Measurements from ENCODE around the gene NAA40. TPM values are rescaled to one million over a fixed set of nuclear protein-coding genes. Genes with fewer than 3 reads are reported as not detected.

Gene NAA40
- total RNA-seq, 1 experiment from 2014 or later, result 19.0 TPM

- peak; percentile 69 for DNase-seq
- Histone ChIP-seq H3K27ac (ENCODE audit: low read length) (no peak overlapping the region), H3K4me3 (ENCODE audit: low read length) (no peak overlapping the region), H3K9me2 (replicated peaks; ENCODE audit: insufficient read depth, low read length) (no peaks in the 10 kb centered on the region), H3K79me2 (ENCODE audit: low read length) (no peaks in the 10 kb centered on the region), H3K4me1 (ENCODE audit: low read length) (peaks cover 30% of the 10 kb centered on the region), H2AFZ (ENCODE audit: low read length) (no peak overlapping the region), H3K9ac (ENCODE audit: low read length) (no peak overlapping the region), H3K27me3 (ENCODE audit: low read length) (no peaks in the 10 kb centered on the region), H3K9me3 (ENCODE audit: low read length) (no peaks in the 10 kb centered on the region), H4K20me1 (ENCODE audit: insufficient read depth, low read depth, low read length) (no peaks in the 10 kb centered on the region), H3K4me2 (ENCODE audit: low read depth, low read length, poor library complexity, severe bottlenecking) (no peak overlapping the region), H3K36me3 (ENCODE audit: insufficient read depth, low read length) (no peaks in the 10 kb centered on the region)
These were observed 17.8 kb upstream of the NAA40 start for GRCh38 chr11:63920939-63921417.

GRCh38 chr11:63922673-63923192 lies 16.1 kb upstream of the NAA40 start:
- Histone ChIP-seq H3K9me2 (replicated peaks; ENCODE audit: insufficient read depth, low read length) (no peaks in the 10 kb centered on the region), H3K4me2 (ENCODE audit: low read depth, low read length, poor library complexity, severe bottlenecking) (no peak overlapping the region), H2AFZ (ENCODE audit: low read length) (no peak overlapping the region), H3K4me3 (ENCODE audit: low read length) (no peak overlapping the region), H3K9ac (ENCODE audit: low read length) (no peak overlapping the region), H4K20me1 (ENCODE audit: insufficient read depth, low read depth, low read length) (no peaks in the 10 kb centered on the region), H3K9me3 (ENCODE audit: low read length) (no peaks in the 10 kb centered on the region), H3K27me3 (ENCODE audit: low read length) (no peaks in the 10 kb centered on the region), H3K27ac (ENCODE audit: low read length) (no peak overlapping the region), H3K36me3 (ENCODE audit: insufficient read depth, low read length) (no peaks in the 10 kb centered on the region), H3K4me1 (ENCODE audit: low read length) (peaks cover 17% of the 10 kb centered on the region), H3K79me2 (ENCODE audit: low read length) (no peaks in the 10 kb centered on the region)
- no peak for DNase-seq

GRCh38 chr11:63923319-63923718 lies 15.5 kb upstream of the NAA40 start:
- Histone ChIP-seq H3K4me1 (ENCODE audit: low read length) (peaks cover 12% of the 10 kb centered on the region), H3K4me2 (ENCODE audit: low read depth, low read length, poor library complexity, severe bottlenecking) (no peak overlapping the region), H4K20me1 (ENCODE audit: insufficient read depth, low read depth, low read length) (no peaks in the 10 kb centered on the region), H2AFZ (ENCODE audit: low read length) (no peak overlapping the region), H3K9ac (ENCODE audit: low read length) (no peak overlapping the region), H3K36me3 (ENCODE audit: insufficient read depth, low read length) (no peaks in the 10 kb centered on the region), H3K27ac (ENCODE audit: low read length) (no peak overlapping the region), H3K4me3 (ENCODE audit: low read length) (no peak overlapping the region), H3K79me2 (ENCODE audit: low read length) (no peaks in the 10 kb centered on the region), H3K9me2 (replicated peaks; ENCODE audit: insufficient read depth, low read length) (no peaks in the 10 kb centered on the region), H3K9me3 (ENCODE audit: low read length) (no peaks in the 10 kb centered on the region), H3K27me3 (ENCODE audit: low read length) (no peaks in the 10 kb centered on the region)
- DNase-seq, result no peak

GRCh38 chr11:63929616-63930015 lies 9.2 kb upstream of the NAA40 start:
- H4K20me1 ChIP-seq (ENCODE audit: insufficient read depth, low read depth, low read length), result no peaks in the 10 kb centered on the region
- no peak for DNase-seq
- no peak overlapping the region for H2AFZ ChIP-seq (ENCODE audit: low read length)
- no peaks in the 10 kb centered on the region for H3K9me3 ChIP-seq (ENCODE audit: low read length)
- no peaks in the 10 kb centered on the region for H3K36me3 ChIP-seq (ENCODE audit: insufficient read depth, low read length)
- H3K4me1 ChIP-seq (ENCODE audit: low read length), result no peaks in the 10 kb centered on the region
- no peak overlapping the region for H3K9ac ChIP-seq (ENCODE audit: low read length)
- H3K79me2 ChIP-seq (ENCODE audit: low read length), result no peaks in the 10 kb centered on the region
- no peak overlapping the region for H3K4me2 ChIP-seq (ENCODE audit: low read depth, low read length, poor library complexity, severe bottlenecking)
- no peaks in the 10 kb centered on the region for H3K9me2 ChIP-seq (replicated peaks; ENCODE audit: insufficient read depth, low read length)
- no peak overlapping the region for H3K27ac ChIP-seq (ENCODE audit: low read length)
- H3K27me3 ChIP-seq (ENCODE audit: low read length), result no peaks in the 10 kb centered on the region
- H3K4me3 ChIP-seq (ENCODE audit: low read length), result no peak overlapping the region

GRCh38 chr11:63931045-63931444 lies 7.8 kb upstream of the NAA40 start:
- H3K79me2 ChIP-seq (ENCODE audit: low read length), result no peaks in the 10 kb centered on the region
- no peak overlapping the region for H3K9ac ChIP-seq (ENCODE audit: low read length)
- no peaks in the 10 kb centered on the region for H3K36me3 ChIP-seq (ENCODE audit: insufficient read depth, low read length)
- H3K27ac ChIP-seq (ENCODE audit: low read length), result no peak overlapping the region
- H3K9me3 ChIP-seq (ENCODE audit: low read length), result no peaks in the 10 kb centered on the region
- no peaks in the 10 kb centered on the region for H3K4me1 ChIP-seq (ENCODE audit: low read length)
- no peak overlapping the region for H3K4me3 ChIP-seq (ENCODE audit: low read length)
- no peak for DNase-seq
- H3K27me3 ChIP-seq (ENCODE audit: low read length), result no peaks in the 10 kb centered on the region
- no peak overlapping the region for H2AFZ ChIP-seq (ENCODE audit: low read length)
- no peak overlapping the region for H3K4me2 ChIP-seq (ENCODE audit: low read depth, low read length, poor library complexity, severe bottlenecking)
- no peaks in the 10 kb centered on the region for H3K9me2 ChIP-seq (replicated peaks; ENCODE audit: insufficient read depth, low read length)
- no peaks in the 10 kb centered on the region for H4K20me1 ChIP-seq (ENCODE audit: insufficient read depth, low read depth, low read length)

GRCh38 chr11:63931876-63932275 lies 6.9 kb upstream of the NAA40 start:
- Histone ChIP-seq H3K79me2 (ENCODE audit: low read length) (no peaks in the 10 kb centered on the region), H3K9ac (ENCODE audit: low read length) (no peak overlapping the region), H3K4me2 (ENCODE audit: low read depth, low read length, poor library complexity, severe bottlenecking) (no peak overlapping the region), H4K20me1 (ENCODE audit: insufficient read depth, low read depth, low read length) (no peaks in the 10 kb centered on the region), H3K27me3 (ENCODE audit: low read length) (no peaks in the 10 kb centered on the region), H3K4me1 (ENCODE audit: low read length) (no peaks in the 10 kb centered on the region), H3K9me2 (replicated peaks; ENCODE audit: insufficient read depth, low read length) (no peaks in the 10 kb centered on the region), H3K36me3 (ENCODE audit: insufficient read depth, low read length) (no peaks in the 10 kb centered on the region), H3K9me3 (ENCODE audit: low read length) (no peaks in the 10 kb centered on the region), H2AFZ (ENCODE audit: low read length) (no peak overlapping the region), H3K27ac (ENCODE audit: low read length) (no peak overlapping the region), H3K4me3 (ENCODE audit: low read length) (no peak overlapping the region)
- DNase-seq, result no peak

- peaks cover 9% of the 10 kb centered on the region for H3K4me1 ChIP-seq (ENCODE audit: low read length)
These were observed 5.3 kb upstream of the NAA40 start for GRCh38 chr11:63933459-63933858.

GRCh38 chr11:63937713-63938478 lies 906 bp upstream of the NAA40 start:
- peak; percentile 74 for DNase-seq
- H3K36me3 ChIP-seq (ENCODE audit: insufficient read depth, low read length), result no peaks in the 10 kb centered on the region
- H3K4me2 ChIP-seq (ENCODE audit: low read depth, low read length, poor library complexity, severe bottlenecking), result peak overlapping the region; percentile 100
- peak overlapping the region; percentile 86 for H3K9ac ChIP-seq (ENCODE audit: low read length)
- peak overlapping the region; percentile 92 for H3K4me3 ChIP-seq (ENCODE audit: low read length)
- H3K9me2 ChIP-seq (replicated peaks; ENCODE audit: insufficient read depth, low read length), result no peaks in the 10 kb centered on the region
- peaks cover 40% of the 10 kb centered on the region for H3K79me2 ChIP-seq (ENCODE audit: low read length)
- no peaks in the 10 kb centered on the region for H4K20me1 ChIP-seq (ENCODE audit: insufficient read depth, low read depth, low read length)
- H2AFZ ChIP-seq (ENCODE audit: low read length), result peak overlapping the region; percentile 100
- H3K4me1 ChIP-seq (ENCODE audit: low read length), result peaks cover 27% of the 10 kb centered on the region
- peak overlapping the region; percentile 68 for H3K27ac ChIP-seq (ENCODE audit: low read length)
- no peaks in the 10 kb centered on the region for H3K27me3 ChIP-seq (ENCODE audit: low read length)
- H3K9me3 ChIP-seq (ENCODE audit: low read length), result no peaks in the 10 kb centered on the region

More at GRCh38 chr11:63933459-63933858, 5.3 kb upstream of the NAA40 start:
- H3K4me2 ChIP-seq (ENCODE audit: low read depth, low read length, poor library complexity, severe bottlenecking), result no peak overlapping the region
- H3K9me2 ChIP-seq (replicated peaks; ENCODE audit: insufficient read depth, low read length), result no peaks in the 10 kb centered on the region
- H3K9ac ChIP-seq (ENCODE audit: low read length), result no peak overlapping the region
- no peak overlapping the region for H3K27ac ChIP-seq (ENCODE audit: low read length)
- H2AFZ ChIP-seq (ENCODE audit: low read length), result no peak overlapping the region
- H3K79me2 ChIP-seq (ENCODE audit: low read length), result no peaks in the 10 kb centered on the region
- no peaks in the 10 kb centered on the region for H3K27me3 ChIP-seq (ENCODE audit: low read length)
- H4K20me1 ChIP-seq (ENCODE audit: insufficient read depth, low read depth, low read length), result no peaks in the 10 kb centered on the region
- no peak for DNase-seq
- H3K36me3 ChIP-seq (ENCODE audit: insufficient read depth, low read length), result no peaks in the 10 kb centered on the region
- H3K4me3 ChIP-seq (ENCODE audit: low read length), result no peak overlapping the region
- H3K9me3 ChIP-seq (ENCODE audit: low read length), result no peaks in the 10 kb centered on the region
